GM18519 (cell line): ENCODE measurements around the gene PCCA.
"Not testable (repeated sequence)": the region's sequence is repeated elsewhere in the genome, so short reads cannot be mapped to it uniquely, and the experiment has no call there.

Source experiments
- ATAC-seq: cut with Tn5 transposase; IDR thresholded peaks from one replicate; pipeline ENCODE4 v1.9.1; 2021; ENCODE audit warnings: mild to moderate bottlenecking, moderate library complexity; ENCODE audit not compliant: unreplicated experiment, low FRiP score

PCCA gene

GRCh38 chr13:100182900-100183490 is 94.1 kb downstream of the PCCA start:
- no peak for ATAC-seq

GRCh38 chr13:100184095-100184494 is 95.2 kb downstream of the PCCA start:
- no peak for ATAC-seq

- ATAC-seq = no peak
Observed at GRCh38 chr13:100195568-100195967, 106.7 kb downstream of the PCCA start.

GRCh38 chr13:100196375-100196774 is 107.5 kb downstream of the PCCA start:
- ATAC-seq = no peak

- ATAC-seq = no peak
Observed at GRCh38 chr13:100197116-100197515, 108.2 kb downstream of the PCCA start.

GRCh38 chr13:100197591-100198365 is 108.9 kb downstream of the PCCA start:
- no peak for ATAC-seq

- peak; percentile 71 for ATAC-seq
Observed at GRCh38 chr13:100203696-100204367, 114.9 kb downstream of the PCCA start.

GRCh38 chr13:100208002-100208401 is 119.1 kb downstream of the PCCA start:
- ATAC-seq = no peak

- no peak for ATAC-seq
Observed at GRCh38 chr13:100208626-100209025, 119.7 kb downstream of the PCCA start.

GRCh38 chr13:100209857-100210825 is 121.2 kb downstream of the PCCA start:
- ATAC-seq = no peak

- ATAC-seq = no peak
Observed at GRCh38 chr13:100211016-100211710, 122.3 kb downstream of the PCCA start.

GRCh38 chr13:100212904-100213553 is 124.1 kb downstream of the PCCA start:
- ATAC-seq = no peak

- no peak for ATAC-seq
Observed at GRCh38 chr13:100213576-100213975, 124.7 kb downstream of the PCCA start.

- no peak for ATAC-seq
Observed at GRCh38 chr13:100214886-100215285, 126.0 kb downstream of the PCCA start.

- no peak for ATAC-seq
Observed at GRCh38 chr13:100221166-100221565, 132.3 kb downstream of the PCCA start.

- not testable (repeated sequence) for ATAC-seq
Observed at GRCh38 chr13:100223966-100224530, 135.2 kb downstream of the PCCA start.

GRCh38 chr13:100229603-100230002 is 140.7 kb downstream of the PCCA start:
- no peak for ATAC-seq

GRCh38 chr13:100230769-100231149 is 141.9 kb downstream of the PCCA start:
- ATAC-seq = no peak

GRCh38 chr13:100231176-100231575 is 142.3 kb downstream of the PCCA start:
- no peak for ATAC-seq
